Measurements from ENCODE around the gene STAG1. TPM values are rescaled to one million over a fixed set of nuclear protein-coding genes. Genes with fewer than 3 reads are reported as not detected.

The STAG1 gene
- total RNA-seq, 1 experiment from 2014 or later, result 34.6 TPM

- H4K20me1 ChIP-seq (ENCODE audit: control insufficient read depth, insufficient read depth, insufficient read length), result no peaks in the 10 kb centered on the region
- Mint-ChIP-seq H3K4me1 (peaks cover 36 to 41% of the 10 kb centered on the region in 2 experiments), H3K27ac (peak overlapping the region in 1 of 3 experiments; percentile 59; a peak in 2 of 7 replicates), H3K9me3 (no peaks in the 10 kb centered on the region), H3K4me3 (no peak overlapping the region), H3K36me3 (ENCODE audit: insufficient read depth in 1 of 3, low read depth in 3 of 3) (no peaks in the 10 kb centered on the region), H3K27me3 (ENCODE audit: low read depth) (no peaks in the 10 kb centered on the region)
- no peak overlapping the region for H3K56ac ChIP-seq (ENCODE audit: insufficient read length, low read depth, low read length)
- H2BK20ac ChIP-seq (ENCODE audit: low read depth, low read length, poor library complexity, severe bottlenecking), result no peak overlapping the region
- no CpG with 5 or more reads among the region's 4 CpGs for WGBS (ENCODE audit: extremely low coverage, insufficient read length, low lambda C conversion rate)
- no peaks in the 10 kb centered on the region for H3K23me2 ChIP-seq (ENCODE audit: insufficient read length, low read depth, low read length, poor library complexity, severe bottlenecking)
- TF ChIP-seq CTCF (conservative IDR thresholded peaks at IDR 0.05), result no peak
- no peaks in the 10 kb centered on the region for H3K79me1 ChIP-seq (ENCODE audit: insufficient read depth, low read depth, low read length, poor library complexity, severe bottlenecking)
- H3K23ac ChIP-seq (ENCODE audit: insufficient read length, low read depth, low read length), result no peak overlapping the region
- H3K4ac ChIP-seq (ENCODE audit: low read depth, low read length), result no peak overlapping the region
- no peak overlapping the region for H4K8ac ChIP-seq (replicated peaks; ENCODE audit: insufficient read length, low read depth, low read length)
- H2AK5ac ChIP-seq (ENCODE audit: insufficient read length, low read length), result no peak overlapping the region
- H3K79me2 ChIP-seq (ENCODE audit: insufficient read depth, low read length), result peaks cover 13% of the 10 kb centered on the region; the same call in 1 of the 2 replicates
- no peak overlapping the region for H2BK120ac ChIP-seq (ENCODE audit: low read depth, low read length, poor library complexity, severe bottlenecking)
- H3T11ph ChIP-seq (ENCODE audit: low read length), result peak overlapping the region; percentile 17
- H3K27ac ChIP-seq (ENCODE audit: insufficient read length, low read depth, low read length), result no peak overlapping the region
- H4K91ac ChIP-seq (ENCODE audit: insufficient read length, low read depth, low read length), result no peak overlapping the region
- no peak overlapping the region for H2AFZ ChIP-seq (ENCODE audit: low read length)
- H3K14ac ChIP-seq (ENCODE audit: insufficient read depth, low read length), result no peak overlapping the region
- H3K9me3 ChIP-seq (ENCODE audit: control insufficient read depth, low read depth, low read length), result no peaks in the 10 kb centered on the region
- H3K4me1 ChIP-seq (ENCODE audit: insufficient read depth, low read length), result peaks cover 3% of the 10 kb centered on the region; the same call in 1 of the 2 replicates
- no peak overlapping the region for H2BK5ac ChIP-seq (ENCODE audit: insufficient read length, low read length)
- no peak overlapping the region for H2BK12ac ChIP-seq (ENCODE audit: insufficient read length, low read depth, low read length)
- H3K9ac ChIP-seq (ENCODE audit: extremely low read depth, insufficient read length, low read length), result no peak overlapping the region
- no peak overlapping the region for H2BK15ac ChIP-seq (ENCODE audit: low read depth, low read length)
- H3K4me2 ChIP-seq (ENCODE audit: insufficient read depth, insufficient read length, low read length), result no peak overlapping the region
- no peak overlapping the region for H4K5ac ChIP-seq (ENCODE audit: insufficient read length, low read depth, low read length)
- no peak overlapping the region for H3K18ac ChIP-seq (ENCODE audit: insufficient read length, low read depth, low read length)
- DNase-seq, result no peak
- no peaks in the 10 kb centered on the region for H3K27me3 ChIP-seq (ENCODE audit: insufficient read depth, low read length)
Measured at GRCh38 chr3:136731274-136731884, 20.8 kb downstream of the STAG1 start.

Data from H9 (cell line).